Astrocyte (in vitro differentiated cells and primary cell): ENCODE measurements around the gene TMEM200A. TPM values are rescaled to one million over a fixed set of nuclear protein-coding genes. Genes with fewer than 3 reads are reported as not detected.

Experiments
- DNase-seq: peaks from one replicate; pipeline ENCODE4 v3.0.0-alpha.2; 2010; ENCODE audit warnings: low read depth
- FAIRE-seq: peaks from 2 replicates; lab custom pipeline; 2011; peaks lifted over from hg19 to GRCh38; lab: Jason Lieb, UNC
- H2AFZ ChIP-seq: 2 replicates; pipeline ENCODE4 v1.6.0; 2012; ENCODE audit warnings: low read depth, low read length, inconsistent platforms
- H3K27ac ChIP-seq: 2 replicates; pipeline ENCODE4 v1.5.1; 2011; ENCODE audit warnings: low read depth, low read length, inconsistent platforms
- H3K27me3 ChIP-seq: 2 replicates; pipeline ENCODE4 v1.6.0; 2011; ENCODE audit warnings: low read length, inconsistent platforms; ENCODE audit not compliant: insufficient read depth
- H3K36me3 ChIP-seq: 2 replicates; pipeline ENCODE4 v1.5.1; 2011; ENCODE audit warnings: low read length, inconsistent platforms; ENCODE audit not compliant: insufficient read depth
- H3K4me1 ChIP-seq: 2 replicates; pipeline ENCODE4 v1.5.1; 2011; ENCODE audit warnings: low read length, inconsistent platforms; ENCODE audit not compliant: insufficient read depth
- H3K4me2 ChIP-seq: 2 replicates; pipeline ENCODE4 v1.6.0; 2012; ENCODE audit warnings: low read length, inconsistent platforms
- H3K4me3 ChIP-seq: 2 replicates; pipeline ENCODE4 v1.5.1; 2011; ENCODE audit warnings: low read depth, mild to moderate bottlenecking, low read length, inconsistent platforms; ENCODE audit not compliant: insufficient read depth
- H3K79me2 ChIP-seq: 2 replicates; pipeline ENCODE4 v1.6.0; 2012; ENCODE audit warnings: mild to moderate bottlenecking, low read length, inconsistent platforms; ENCODE audit not compliant: insufficient read depth
- H3K9ac ChIP-seq: 2 replicates; pipeline ENCODE4 v1.6.0; 2012; ENCODE audit warnings: mild to moderate bottlenecking, low read length, inconsistent platforms
- H3K9me3 ChIP-seq: 2 replicates; pipeline ENCODE4 v1.5.1; 2012; ENCODE audit warnings: low read depth, mild to moderate bottlenecking, low read length, inconsistent platforms; ENCODE audit not compliant: insufficient read depth
- H4K20me1 ChIP-seq: 2 replicates; pipeline ENCODE4 v1.6.0; 2012; ENCODE audit warnings: low read length, inconsistent platforms; ENCODE audit not compliant: insufficient read depth
- H3K27ac Mint-ChIP-seq: one replicate; pipeline ENCODE4 v1.8.0; 2021; ENCODE audit warnings: mild to moderate bottlenecking, mixed read lengths; ENCODE audit not compliant: unreplicated experiment
- H3K27me3 Mint-ChIP-seq: one replicate; pipeline ENCODE4 v1.8.0; 2021; ENCODE audit warnings: low read depth, mixed read lengths; ENCODE audit not compliant: unreplicated experiment
- H3K36me3 Mint-ChIP-seq: one replicate; pipeline ENCODE4 v1.8.0; 2021; ENCODE audit warnings: low read depth, mixed read lengths; ENCODE audit not compliant: unreplicated experiment
- H3K4me1 Mint-ChIP-seq: one replicate; pipeline ENCODE4 v1.8.0; 2021; ENCODE audit warnings: low read depth, mixed read lengths; ENCODE audit not compliant: unreplicated experiment
- H3K4me3 Mint-ChIP-seq: one replicate; pipeline ENCODE4 v1.8.0; 2021; ENCODE audit warnings: mild to moderate bottlenecking, moderate library complexity, mixed read lengths; ENCODE audit not compliant: unreplicated experiment
- H3K9me3 Mint-ChIP-seq: one replicate; pipeline ENCODE4 v1.8.0; 2021; ENCODE audit warnings: mild to moderate bottlenecking, mixed read lengths; ENCODE audit not compliant: unreplicated experiment
- CTCF ChIP-seq: IDR thresholded peaks from 2 replicates; pipeline ENCODE4 v1.5.1; 2011; ENCODE audit warnings: low read depth, mild to moderate bottlenecking, inconsistent platforms, low read length, moderate library complexity; ENCODE audit not compliant: insufficient read depth
- EZH2 ChIP-seq: IDR thresholded peaks from 2 replicates; pipeline ENCODE4 v1.6.1; 2012; ENCODE audit warnings: mild to moderate bottlenecking, low read length, inconsistent platforms; ENCODE audit not compliant: insufficient read depth
- total RNA-seq: library from RNA; stranded (reverse); gene quantifications from 2 replicates; pipeline ENCODE4 v1.2.1, GENCODE V29; 2021

TMEM200A gene
- total RNA-seq, 1 donor from 2014 or later = 14.9 TPM

- no peak overlapping the region for H2AFZ ChIP-seq
- no peaks in the 10 kb centered on the region for H3K36me3 Mint-ChIP-seq
- no peaks in the 10 kb centered on the region for H3K27me3 ChIP-seq
- peak; percentile 93 for DNase-seq
- no peaks in the 10 kb centered on the region for H3K79me2 ChIP-seq
- peak; percentile 67 for FAIRE-seq
- H4K20me1 ChIP-seq = no peaks in the 10 kb centered on the region
- H3K27ac ChIP-seq = peak overlapping the region; percentile 31
- peaks cover 6% of the 10 kb centered on the region for H3K4me1 ChIP-seq
- no peaks in the 10 kb centered on the region for H3K36me3 ChIP-seq
- peaks cover 2% of the 10 kb centered on the region for H3K9me3 Mint-ChIP-seq
- H3K4me1 Mint-ChIP-seq = peaks cover 5% of the 10 kb centered on the region
- no peak overlapping the region for H3K4me3 Mint-ChIP-seq
- TF ChIP-seq CTCF (no peak), EZH2 (no peak)
- H3K27me3 Mint-ChIP-seq = no peaks in the 10 kb centered on the region
- H3K27ac Mint-ChIP-seq = no peak overlapping the region
- no peaks in the 10 kb centered on the region for H3K9me3 ChIP-seq
- no peak overlapping the region for H3K9ac ChIP-seq
- H3K4me3 ChIP-seq = no peak overlapping the region
- peak overlapping the region; percentile 50 for H3K4me2 ChIP-seq
Observed at GRCh38 chr6:130482645-130483390, 117.0 kb downstream of the TMEM200A start.

- Histone ChIP-seq H3K9ac (no peak overlapping the region), H3K27me3 (no peaks in the 10 kb centered on the region), H3K36me3 (no peaks in the 10 kb centered on the region), H3K27ac (no peak overlapping the region), H3K9me3 (no peaks in the 10 kb centered on the region), H3K4me3 (no peak overlapping the region), H4K20me1 (no peaks in the 10 kb centered on the region), H2AFZ (no peak overlapping the region), H3K4me2 (no peak overlapping the region), H3K4me1 (peaks cover 6% of the 10 kb centered on the region), H3K79me2 (no peaks in the 10 kb centered on the region)
- Mint-ChIP-seq H3K9me3 (peaks cover 2% of the 10 kb centered on the region), H3K4me3 (no peak overlapping the region), H3K36me3 (no peaks in the 10 kb centered on the region), H3K4me1 (peaks cover 5% of the 10 kb centered on the region), H3K27ac (no peak overlapping the region), H3K27me3 (no peaks in the 10 kb centered on the region)
- TF ChIP-seq CTCF (no peak), EZH2 (no peak)
- DNase-seq (no peak), FAIRE-seq (no peak)
Observed at GRCh38 chr6:130485870-130486269, 120.1 kb downstream of the TMEM200A start.

GRCh38 chr6:130486417-130486816 is 120.6 kb downstream of the TMEM200A start:
- peaks cover 5% of the 10 kb centered on the region for H3K9me3 Mint-ChIP-seq
- no peak overlapping the region for H2AFZ ChIP-seq
- peaks cover 6% of the 10 kb centered on the region for H3K4me1 ChIP-seq
- TF ChIP-seq EZH2 (no peak), CTCF (no peak)
- no peak overlapping the region for H3K27ac Mint-ChIP-seq
- no peaks in the 10 kb centered on the region for H3K9me3 ChIP-seq
- no peak overlapping the region for H3K9ac ChIP-seq
- H3K4me3 ChIP-seq = no peak overlapping the region
- no peaks in the 10 kb centered on the region for H3K27me3 ChIP-seq
- DNase-seq (no peak), FAIRE-seq (no peak)
- no peaks in the 10 kb centered on the region for H3K36me3 Mint-ChIP-seq
- H3K4me1 Mint-ChIP-seq = peaks cover 5% of the 10 kb centered on the region
- no peak overlapping the region for H3K4me3 Mint-ChIP-seq
- no peaks in the 10 kb centered on the region for H3K36me3 ChIP-seq
- no peaks in the 10 kb centered on the region for H3K27me3 Mint-ChIP-seq
- no peaks in the 10 kb centered on the region for H3K79me2 ChIP-seq
- no peak overlapping the region for H3K27ac ChIP-seq
- no peak overlapping the region for H3K4me2 ChIP-seq
- H4K20me1 ChIP-seq = no peaks in the 10 kb centered on the region
